Panc1 (cell line): ENCODE measurements around the gene STS. TPM values are rescaled to one million over a fixed set of nuclear protein-coding genes. Genes with fewer than 3 reads are reported as not detected.
"Not testable (repeated sequence)": the region's sequence is repeated elsewhere in the genome, so short reads cannot be mapped to it uniquely, and the experiment has no call there.

Experiments used
- ATAC-seq: fragments of 200-7000 bp; cut with Tn5 transposase; 2 replicates; pipeline ENCODE4 v1.9.1; 2020; ENCODE audit warnings: mild to moderate bottlenecking, moderate library complexity
- BruUV-seq: library from RNA; stranded (reverse); fragments of 400-500 nt; replicated peaks from 2 replicates; lab custom pipeline; 2021; lab: Mats Ljungman, UMichigan
- CTCF ChIA-PET: fragments of 300-600 bp; sonication (Branson Sonifier 250); formaldehyde crosslinking; loops from one replicate; lab custom pipeline; 2022; ENCODE audit warnings: antibody characterized with exemption; lab: Charles Lee
- POLR2A ChIA-PET: fragments of 300-600 bp; sonication (Branson Sonifier 250); formaldehyde crosslinking; loops from one replicate; lab custom pipeline; 2022; ENCODE audit warnings: antibody characterized with exemption; lab: Charles Lee
- DNase-seq: peaks from one replicate; pipeline ENCODE4 v3.0.0-alpha.2; 2010; ENCODE audit warnings: low read depth, low spot score
- H3K27ac ChIP-seq: 2 replicates; pipeline ENCODE4 v1.5.1; 2011; ENCODE audit warnings: mild to moderate bottlenecking, low read length, inconsistent platforms
- H3K27me3 ChIP-seq: fragments of 200-500 bp; sonication (Bioruptor generic); 2 replicates; pipeline ENCODE4 v1.6.0; 2014; ENCODE audit warnings: low read length, inconsistent platforms; ENCODE audit not compliant: control insufficient read depth, insufficient read depth
- H3K36me3 ChIP-seq: fragments of 200-500 bp; sonication (Bioruptor generic); 2 replicates; pipeline ENCODE4 v1.5.1; 2014; ENCODE audit warnings: inconsistent platforms, mild to moderate bottlenecking, low read length, moderate library complexity; ENCODE audit not compliant: control insufficient read depth, insufficient read depth
- H3K4me1 ChIP-seq: 2 replicates; pipeline ENCODE4 v1.5.1; 2011; ENCODE audit warnings: inconsistent platforms, mild to moderate bottlenecking, low read length, moderate library complexity; ENCODE audit not compliant: control insufficient read depth, insufficient read depth
- H3K4me3 ChIP-seq, 2 experiments: 2 replicates each; pipeline ENCODE4 v1.5.1; 2011 to 2012; ENCODE audit warnings: low read depth in 2 of 2, low read length in 2 of 2, mild to moderate bottlenecking in 2 of 2, inconsistent platforms in 1 of 2, moderate library complexity in 1 of 2
- H3K9me3 ChIP-seq: fragments of 200-500 bp; sonication (Bioruptor generic); 2 replicates; pipeline ENCODE4 v1.5.1; 2014; ENCODE audit warnings: low read depth, mild to moderate bottlenecking, inconsistent platforms, low read length, moderate library complexity; ENCODE audit not compliant: control insufficient read depth, insufficient read depth
- CTCF ChIP-seq: fragments of 450-650 bp; IDR thresholded peaks from 2 replicates; pipeline ENCODE4 v1.5.1; 2017; ENCODE audit warnings: mild to moderate bottlenecking
- POLR2AphosphoS5 ChIP-seq: IDR thresholded peaks from 2 replicates; pipeline ENCODE4 v1.6.1; 2012; ENCODE audit warnings: mild to moderate bottlenecking, low read depth, low read length, moderate library complexity
- REST ChIP-seq, 2 experiments: IDR thresholded peaks; 2 replicates each; pipeline ENCODE4 v1.6.1; 2011 to 2012; ENCODE audit warnings: low read depth in 2 of 2, control low read depth in 1 of 2, low read length in 1 of 2, mild to moderate bottlenecking in 1 of 2, moderate library complexity in 1 of 2; ENCODE audit not compliant: insufficient read depth in 1 of 2
- SIN3A ChIP-seq: IDR thresholded peaks from 2 replicates; pipeline ENCODE4 v1.6.1; 2012; ENCODE audit warnings: low read depth, mild to moderate bottlenecking, low read length, moderate library complexity, borderline replicate concordance; ENCODE audit not compliant: insufficient read depth
- TCF7L2 ChIP-seq: IDR thresholded peaks from 2 replicates; pipeline ENCODE4 v1.6.1; 2011; ENCODE audit warnings: mild to moderate bottlenecking, low read depth, low read length, inconsistent platforms
- in situ Hi-C: cut with HindIII; loops from 2 replicates; pipeline ENCODE4 v1.10.0; 2016; ENCODE audit warnings: low sequenced_read_pairs, low pct_unique_long_range_greater_than_20kb
- intact Hi-C: fragments of 100-400 bp; cut with micrococcal nuclease; formaldehyde crosslinking; loops from one replicate; pipeline ENCODE4 v1.10.0; 2022; ENCODE audit not compliant: unreplicated experiment
- total RNA-seq: library from RNA; stranded (reverse); gene quantifications from one replicate; pipeline ENCODE4 v1.2.1, GENCODE V29; 2021; ENCODE audit not compliant: unreplicated experiment

Gene STS
- total RNA-seq, 1 experiment from 2014 or later = 2.0 TPM

DNA sequence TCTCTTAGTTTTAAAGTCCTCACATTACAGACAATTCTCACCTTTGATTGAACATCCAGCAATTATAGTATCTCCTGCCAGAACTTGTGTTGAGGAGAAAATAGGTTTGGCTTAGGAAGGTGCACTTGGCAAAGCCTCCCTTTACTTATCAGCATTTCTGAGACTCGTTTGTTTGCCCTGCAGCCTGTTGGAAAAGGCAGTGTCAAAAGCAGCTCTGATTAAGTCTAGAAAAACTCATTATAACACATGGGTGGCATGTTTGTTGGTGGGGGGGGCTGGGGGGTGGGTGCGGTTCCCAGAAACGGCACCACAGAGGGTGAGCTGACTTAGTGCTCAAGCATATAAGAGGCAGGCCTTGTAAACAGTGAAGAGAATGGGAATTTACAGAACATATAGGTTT lies 22.1 kb downstream of the STS start:
- ATAC-seq (no peak), DNase-seq (no peak)
- H3K27ac ChIP-seq = no peak overlapping the region
- ChIA-PET CTCF (no interaction called here), POLR2A (no interaction called here)
- in situ Hi-C loops (no loop called here), intact Hi-C loops (no loop called here)
- BruUV-seq = no TSS peak
- no peak for TF ChIP-seq TCF7L2
- TF ChIP-seq POLR2AphosphoS5 = no peak
- TF ChIP-seq REST (IDR thresholded peaks at IDR 0.05; ENCODE audit: insufficient read depth in 1 of 2, low read depth in 2 of 2, low read length in 1 of 2) = no peak
- TF ChIP-seq SIN3A = no peak
- TF ChIP-seq CTCF = no peak
- H3K4me3 ChIP-seq = no peak overlapping the region
- H3K9me3 ChIP-seq = no peaks in the 10 kb centered on the region
- no peaks in the 10 kb centered on the region for H3K4me1 ChIP-seq
- H3K36me3 ChIP-seq = no peaks in the 10 kb centered on the region
- H3K27me3 ChIP-seq = no peaks in the 10 kb centered on the region

DNA sequence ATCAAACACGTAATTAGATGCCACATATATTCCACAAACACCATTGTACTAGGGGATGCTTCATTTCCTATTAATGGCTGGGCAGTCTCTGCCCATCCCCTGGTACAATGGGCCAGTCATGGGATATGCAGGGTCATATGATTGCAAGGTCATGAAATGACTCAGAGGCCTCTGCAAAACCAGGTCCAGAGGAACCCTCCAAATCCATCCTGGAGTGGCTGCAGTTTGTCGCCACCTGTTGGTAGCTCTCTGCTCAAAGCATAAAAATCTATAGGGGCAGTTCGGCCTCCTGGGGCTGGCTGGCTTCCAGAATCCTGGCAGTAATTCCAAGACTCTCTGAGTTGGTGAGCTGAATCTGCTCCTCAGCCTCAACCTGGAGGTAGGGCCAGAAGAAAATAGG lies 23.4 kb downstream of the STS start:
- Histone ChIP-seq H3K4me3 (no peak overlapping the region), H3K27ac (no peak overlapping the region), H3K4me1 (no peaks in the 10 kb centered on the region), H3K9me3 (no peaks in the 10 kb centered on the region), H3K36me3 (no peaks in the 10 kb centered on the region), H3K27me3 (no peaks in the 10 kb centered on the region)
- BruUV-seq = no TSS peak
- in situ Hi-C loops (no loop called here), intact Hi-C loops (no loop called here)
- DNase-seq (no peak), ATAC-seq (no peak)
- TF ChIP-seq CTCF = peak; percentile 38
- TF ChIP-seq REST (IDR thresholded peaks at IDR 0.05; ENCODE audit: insufficient read depth in 1 of 2, low read depth in 2 of 2, low read length in 1 of 2) = no peak
- ChIA-PET CTCF (interaction anchor here (0.6 kb wide), 1 partner anchor 437 kb away, joined by 3 read pairs; no protein-coding TSS in a partner anchor), POLR2A (no interaction called here)

- in situ Hi-C loops, H3K4me3 ChIP-seq, H3K27ac ChIP-seq, H3K27me3 ChIP-seq, BruUV-seq, H3K36me3 ChIP-seq, DNase-seq, H3K9me3 ChIP-seq, ATAC-seq, CTCF ChIA-PET, H3K4me1 ChIP-seq, POLR2A ChIA-PET, intact Hi-C loops: not testable (repeated sequence)
These were observed 31.3 kb downstream of the STS start for GRCh38 chrX:7178859-7179258.
